Superior temporal gyrus (tissue), 1 donor: Measurements from ENCODE around the gene TNFRSF19.
A peak's percentile ranks its signal among the peaks of the same experiment; 100 is the strongest.

Source experiments
- DNase-seq: peaks from one replicate; pipeline ENCODE4 v3.0.0-alpha.2; 2016; ENCODE audit errors: extremely low spot score

TNFRSF19 gene

DNA sequence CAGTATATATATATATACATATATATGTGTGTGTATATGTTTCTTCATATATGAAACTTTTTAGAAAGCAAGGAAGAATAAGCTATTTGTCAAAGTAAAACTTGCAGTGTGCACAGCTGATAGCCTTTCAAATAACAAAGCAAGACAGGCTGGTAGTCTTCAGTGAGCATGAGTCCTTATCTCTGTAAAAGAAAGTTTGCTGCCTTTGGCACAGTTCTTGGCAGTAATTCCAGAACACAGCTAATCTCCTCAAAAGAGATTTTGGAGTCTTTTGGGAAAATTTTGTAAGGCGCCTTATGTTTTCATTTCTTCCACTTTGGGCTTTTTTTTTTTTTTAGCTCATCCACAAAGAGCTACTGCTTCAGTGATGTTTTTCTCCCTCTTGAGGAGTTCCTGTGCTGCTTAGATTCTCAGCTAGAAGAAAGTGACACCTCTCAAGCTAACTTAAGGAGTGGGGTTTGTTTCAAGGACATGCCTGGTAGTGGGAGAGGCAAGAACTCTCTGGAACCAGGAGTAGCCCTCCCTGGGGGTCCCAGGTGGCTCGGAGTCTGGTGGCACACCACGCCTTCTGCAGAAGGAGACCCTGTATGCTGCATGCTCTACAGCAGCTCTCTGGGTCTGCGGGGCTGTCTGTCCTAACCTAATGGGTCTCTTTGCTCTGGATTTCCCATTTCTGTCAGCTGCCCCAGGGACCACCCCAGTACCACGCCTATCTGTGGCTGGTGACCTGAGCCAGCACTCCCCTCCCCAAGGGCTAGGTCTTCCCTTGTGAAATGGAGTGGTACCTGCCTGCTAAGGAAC is 58.8 kb downstream of the TNFRSF19 start:
- DNase-seq, result peak; percentile 52

DNA sequence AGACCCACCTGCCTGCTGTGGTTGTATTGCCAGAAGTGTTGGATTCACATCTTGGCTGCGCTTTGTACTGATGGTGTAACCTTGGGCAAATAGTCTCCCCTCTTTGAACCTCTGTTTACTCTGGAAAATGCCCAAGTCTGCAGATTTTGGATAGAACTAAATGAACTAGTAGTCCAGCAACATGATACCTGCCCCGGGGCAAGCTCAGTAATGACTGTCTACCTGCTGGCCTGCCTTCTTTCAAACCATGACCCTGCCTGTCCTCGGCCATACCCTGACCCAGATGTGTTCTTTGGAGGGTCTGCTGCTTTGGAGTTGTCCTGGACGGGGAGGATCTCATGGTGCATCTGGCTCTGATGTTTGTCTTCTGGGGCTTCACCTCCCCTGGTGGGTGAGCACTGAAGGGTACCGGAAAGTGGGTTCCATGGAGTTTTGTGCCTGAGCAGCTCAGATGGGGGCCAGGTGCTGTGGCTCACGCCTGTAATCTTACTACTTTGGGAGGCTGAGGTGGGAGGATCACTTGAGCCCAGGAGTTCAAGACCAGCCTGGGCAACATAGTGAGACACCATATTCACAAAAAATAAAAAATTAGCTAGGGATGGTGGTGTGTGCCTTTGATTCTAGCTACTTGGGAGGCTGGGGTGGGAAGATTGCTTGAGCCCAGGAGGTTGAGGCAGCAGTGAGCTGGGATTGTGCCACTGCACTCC is 59.5 kb downstream of the TNFRSF19 start:
- DNase-seq, result no peak

DNA sequence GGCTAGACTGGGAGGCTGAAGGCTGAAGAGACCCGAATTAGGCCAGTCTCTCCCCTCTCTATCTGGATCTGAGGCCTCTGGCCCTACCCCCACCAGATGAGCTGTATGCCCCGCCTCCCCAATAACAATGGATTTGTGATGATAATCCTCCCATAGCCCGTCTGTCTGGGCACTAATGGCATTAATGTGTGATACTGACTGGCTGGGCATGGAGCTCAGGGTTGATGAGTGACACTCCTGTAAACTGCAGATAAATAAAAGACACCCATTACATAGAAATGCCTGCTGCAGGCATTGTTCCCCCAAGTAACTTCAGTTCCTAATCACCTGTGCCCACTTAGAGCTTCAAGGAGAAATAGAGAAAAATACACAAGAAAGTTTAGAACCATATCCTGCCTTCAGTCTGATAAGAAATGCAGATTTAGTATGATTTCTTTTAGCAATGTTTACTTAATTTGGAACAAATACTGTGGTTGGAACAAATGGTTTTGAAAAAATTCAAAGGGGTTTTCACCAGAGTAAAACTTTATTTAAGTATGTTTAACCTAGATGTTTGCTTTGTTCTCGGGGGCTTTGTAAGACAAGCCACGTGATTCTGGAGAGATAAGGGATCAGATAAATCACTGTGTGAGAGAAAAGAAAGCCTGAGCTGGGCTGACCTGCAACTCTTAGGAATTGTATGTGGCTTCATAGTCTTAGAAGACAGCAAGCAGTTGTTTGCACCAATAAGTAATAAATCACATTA is 60.3 kb downstream of the TNFRSF19 start:
- DNase-seq, result no peak

DNA sequence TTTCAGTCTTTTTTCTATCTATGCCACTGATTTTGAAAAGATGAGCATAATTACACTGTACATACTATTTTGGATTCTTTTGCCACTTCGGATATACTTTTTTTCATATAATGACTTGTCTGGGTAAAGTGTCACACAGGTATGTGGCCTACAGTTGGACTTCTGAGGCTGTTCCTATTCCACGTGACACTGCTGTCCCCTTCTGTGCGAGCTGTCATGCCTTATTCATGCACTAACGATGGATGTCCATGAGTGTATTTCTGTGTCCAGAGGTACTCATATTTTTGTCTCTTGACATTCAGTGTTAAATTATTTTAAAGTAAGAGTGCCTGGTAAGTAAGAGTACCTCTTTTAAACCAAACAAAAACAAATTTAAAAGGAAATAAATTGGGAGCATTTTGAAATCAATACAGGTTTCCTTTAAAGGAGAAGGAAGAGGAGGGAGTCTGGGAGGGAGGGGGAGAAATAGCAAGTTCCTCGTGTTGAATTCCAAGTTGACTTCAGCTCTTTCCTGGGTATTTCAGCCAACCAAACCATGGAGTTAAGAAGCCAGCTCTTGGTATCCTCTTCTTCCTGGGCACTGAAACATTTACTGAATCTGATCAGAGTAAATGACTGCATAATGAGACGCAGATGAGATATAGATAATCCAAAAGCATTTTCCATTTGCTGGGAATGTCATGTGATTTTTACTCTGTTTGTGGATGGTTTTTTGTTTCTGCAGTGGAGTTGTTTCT is 61.3 kb downstream of the TNFRSF19 start:
- no peak for DNase-seq

DNA sequence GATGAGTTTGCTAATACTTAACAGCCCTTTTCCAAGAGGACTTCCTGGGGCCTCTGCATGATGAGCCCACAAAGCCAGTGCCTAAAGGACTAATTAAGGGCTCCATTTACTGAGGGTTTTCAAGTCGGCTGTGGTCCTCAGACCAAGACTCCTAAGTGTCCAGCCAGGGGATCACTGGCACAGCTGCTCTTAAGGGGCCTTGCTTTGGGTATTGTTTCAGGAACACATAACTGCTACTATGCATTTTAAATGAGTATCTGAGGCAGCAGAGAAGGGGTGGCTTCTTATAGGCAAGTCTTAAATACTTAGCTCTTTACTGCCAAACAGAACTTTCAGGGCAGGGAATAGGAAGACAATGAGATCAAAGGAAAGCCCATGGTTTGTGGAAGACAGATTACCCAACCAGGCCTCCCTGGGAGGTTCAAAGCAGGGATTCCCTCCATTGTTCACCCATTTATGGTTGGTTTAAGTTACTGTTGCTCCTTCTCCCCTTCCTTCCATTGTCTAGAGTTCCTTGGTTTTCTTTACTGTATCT is 61.9 kb downstream of the TNFRSF19 start:
- DNase-seq, result no peak

DNA sequence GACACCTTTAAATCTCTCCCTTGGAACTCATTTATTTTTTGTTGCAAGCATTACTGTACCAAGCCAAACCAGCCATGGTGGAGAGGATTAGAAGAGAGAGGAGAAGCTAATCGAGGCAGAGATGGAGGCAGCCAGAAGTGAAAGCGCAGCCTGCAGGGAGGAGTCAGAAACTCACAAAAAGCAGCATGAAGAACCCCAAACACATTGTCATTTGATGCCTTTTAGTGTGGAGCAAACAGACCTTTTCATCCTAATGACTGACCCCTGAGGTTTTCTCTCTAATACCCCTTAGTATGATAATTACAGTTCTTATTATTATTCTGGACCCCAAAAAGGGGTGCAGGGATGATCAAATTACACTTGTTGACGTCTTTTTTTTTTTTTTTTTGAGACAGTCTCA is 62.5 kb downstream of the TNFRSF19 start:
- no peak for DNase-seq

DNA sequence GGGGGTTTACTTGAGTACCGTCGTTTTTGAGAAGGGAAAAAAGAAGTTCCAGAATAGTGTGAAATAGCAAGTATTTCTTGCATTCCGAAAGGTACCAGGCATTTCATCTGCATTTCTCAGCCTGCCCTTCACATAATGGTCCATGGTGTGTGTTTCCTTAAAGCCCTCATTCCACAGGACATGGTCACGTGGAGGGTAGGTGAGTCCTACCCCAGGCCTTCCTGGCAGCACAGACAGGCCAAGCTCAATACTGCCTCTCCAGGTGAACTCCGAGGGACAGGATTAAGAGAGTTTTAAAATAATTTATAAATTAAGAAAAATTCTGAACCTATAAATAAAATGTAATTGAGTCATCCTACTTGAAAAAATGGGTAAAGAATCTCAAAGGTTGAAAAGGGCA is 64.7 kb downstream of the TNFRSF19 start:
- DNase-seq, result no peak

DNA sequence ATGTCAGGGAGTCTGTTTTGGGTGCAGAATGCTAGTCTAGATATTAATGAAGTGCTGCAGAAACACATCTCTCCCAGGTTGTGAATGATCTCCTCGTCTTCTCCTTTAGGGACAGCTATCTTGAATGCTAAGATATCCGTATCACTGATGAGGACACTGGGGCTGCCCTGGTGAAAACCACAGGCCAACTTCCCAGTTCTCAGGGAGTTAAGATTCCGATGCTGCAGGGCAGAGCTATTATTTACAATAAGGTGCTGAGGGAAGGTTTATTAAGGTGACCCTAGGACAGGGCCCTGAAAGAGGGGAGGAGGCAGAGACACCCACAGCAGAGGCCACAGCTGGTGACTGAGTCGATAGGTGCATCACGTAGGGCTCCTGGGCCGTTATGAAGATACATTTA is 66.1 kb downstream of the TNFRSF19 start:
- no peak for DNase-seq

DNA sequence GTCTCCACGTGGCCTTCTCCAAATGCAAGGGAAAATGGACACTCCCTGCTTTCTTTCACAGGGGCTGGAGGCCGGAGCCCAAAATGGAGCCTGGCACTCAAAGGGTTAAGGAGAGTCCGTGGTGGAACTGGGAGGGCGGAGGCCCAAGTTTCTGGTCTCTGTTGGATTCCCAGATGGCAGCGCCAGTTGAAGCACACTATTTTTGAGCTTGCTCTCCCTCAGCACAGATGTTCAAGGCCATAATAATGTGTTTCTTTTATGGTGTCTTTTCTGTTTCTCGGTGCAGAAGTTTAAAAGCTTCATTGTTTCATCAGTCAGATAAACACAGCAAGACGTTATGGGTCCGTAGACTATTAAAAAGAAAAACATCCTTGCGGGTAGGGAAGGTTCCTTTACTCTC is 67.6 kb downstream of the TNFRSF19 start:
- peak; percentile 39 for DNase-seq

DNA sequence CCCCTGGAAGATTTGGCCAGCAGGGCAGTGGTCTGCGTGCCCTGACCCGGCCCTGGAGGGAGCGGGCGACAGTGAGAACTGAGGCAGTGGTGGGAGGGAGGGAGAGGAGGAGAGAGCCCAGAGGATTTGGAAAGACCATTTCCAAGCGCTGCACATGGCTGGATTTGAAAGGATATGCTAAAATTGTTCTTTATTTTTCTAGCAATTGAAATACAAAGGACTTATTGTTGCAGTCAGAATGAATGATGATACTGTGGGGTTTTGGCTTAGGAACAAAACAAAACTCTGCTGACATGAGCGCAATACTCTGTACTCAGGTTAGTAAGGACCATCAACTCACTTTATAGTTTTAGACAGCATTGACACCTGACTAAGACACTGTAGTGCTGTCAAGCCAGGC is 69.5 kb downstream of the TNFRSF19 start:
- DNase-seq, result peak; percentile 76

DNA sequence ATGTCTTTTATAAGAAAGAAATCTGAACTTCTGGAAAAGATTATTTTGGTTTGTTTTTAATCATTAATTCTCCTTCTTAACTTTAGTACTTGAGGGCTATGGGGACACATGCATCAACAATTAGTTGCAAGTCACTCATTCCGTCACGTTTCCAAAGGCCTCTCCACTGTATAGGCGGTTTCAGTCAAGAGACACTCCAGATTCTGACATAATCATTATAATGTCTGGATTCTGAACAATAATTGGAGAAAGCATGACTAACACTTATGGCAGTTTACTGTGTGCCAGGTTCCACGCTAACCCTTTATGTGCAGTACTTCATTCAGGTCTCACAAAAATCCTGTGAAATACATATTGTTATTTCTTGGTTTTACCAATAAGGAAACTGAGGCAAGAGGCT is 71.9 kb downstream of the TNFRSF19 start:
- no peak for DNase-seq

DNA sequence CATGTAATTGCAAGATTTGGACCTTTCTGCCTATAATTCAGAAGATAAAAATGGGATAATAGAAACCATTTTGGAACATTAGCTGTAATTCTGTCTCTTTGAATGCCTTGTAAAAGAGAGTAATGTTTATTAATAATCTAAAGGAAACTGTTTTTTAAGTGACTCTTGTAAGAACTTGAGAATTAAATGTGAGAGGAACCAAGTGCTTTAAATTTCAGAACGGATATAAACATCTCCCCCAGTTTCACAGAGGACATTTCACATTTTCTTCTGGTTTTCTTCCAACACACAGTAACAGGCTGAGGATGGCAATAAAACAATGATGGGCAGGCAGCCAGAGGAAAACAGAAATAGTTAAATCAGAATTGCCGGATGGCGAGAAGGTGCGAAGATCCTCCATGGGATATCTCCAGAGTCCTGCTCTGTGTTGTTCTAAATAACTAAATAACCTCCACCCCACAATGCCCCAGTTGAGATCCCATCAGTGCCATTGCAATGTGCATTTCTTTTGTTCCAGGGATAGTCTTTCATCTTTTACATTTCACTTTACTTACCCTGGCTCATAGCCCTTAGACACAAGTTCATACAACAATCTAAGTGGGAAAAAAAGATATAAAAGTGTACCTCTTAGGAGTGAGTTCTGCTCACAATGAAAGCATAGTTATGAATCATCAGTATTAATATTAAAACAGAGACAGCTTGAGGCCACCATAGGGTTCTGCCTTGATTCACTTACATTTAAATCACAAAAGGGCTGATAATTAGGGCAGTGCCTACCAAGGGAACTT is 73.3 kb downstream of the TNFRSF19 start:
- DNase-seq, result no peak

DNA sequence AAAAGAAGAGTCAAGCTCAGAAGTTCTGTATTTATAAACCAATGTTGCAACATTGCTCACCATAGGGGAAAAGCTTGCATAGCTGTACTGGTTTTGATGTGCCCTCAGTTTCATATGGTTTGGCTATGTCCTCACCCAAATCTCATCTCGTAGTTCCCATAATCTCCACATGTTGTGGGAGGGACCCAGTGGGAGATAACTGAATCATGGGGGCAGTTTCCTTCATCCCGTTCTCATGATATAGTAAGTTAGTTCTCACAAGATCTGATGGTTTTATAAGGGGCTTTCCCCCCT is 73.9 kb downstream of the TNFRSF19 start:
- no peak for DNase-seq

DNA sequence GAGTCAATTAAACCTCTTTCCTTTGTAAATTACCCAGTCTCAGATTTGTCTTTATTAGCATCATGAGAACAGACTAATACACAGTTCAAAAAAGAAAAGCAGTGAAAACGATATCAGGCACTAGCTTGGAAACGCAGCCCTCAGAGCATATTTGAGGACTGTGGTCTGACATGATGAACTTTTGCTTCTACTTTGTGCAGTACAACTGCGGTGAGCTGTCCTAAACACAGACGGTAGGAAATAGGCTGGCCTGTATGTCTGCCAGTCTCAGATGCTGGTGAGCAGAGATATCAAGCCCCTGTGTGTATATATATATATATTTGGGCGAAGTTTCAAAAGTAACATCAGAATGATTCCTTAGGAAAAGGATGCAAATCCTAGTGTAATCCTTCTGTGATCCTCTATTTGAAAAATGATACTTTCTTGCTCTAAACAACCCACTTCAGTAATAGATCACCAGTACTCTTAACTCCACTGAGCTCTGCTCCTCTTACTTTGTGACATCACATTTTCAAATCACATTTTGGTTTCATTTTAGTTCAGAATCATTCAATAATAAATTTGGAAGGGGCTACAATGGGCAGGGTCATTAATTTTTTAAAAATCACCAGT is 74.4 kb downstream of the TNFRSF19 start:
- DNase-seq, result no peak

DNA sequence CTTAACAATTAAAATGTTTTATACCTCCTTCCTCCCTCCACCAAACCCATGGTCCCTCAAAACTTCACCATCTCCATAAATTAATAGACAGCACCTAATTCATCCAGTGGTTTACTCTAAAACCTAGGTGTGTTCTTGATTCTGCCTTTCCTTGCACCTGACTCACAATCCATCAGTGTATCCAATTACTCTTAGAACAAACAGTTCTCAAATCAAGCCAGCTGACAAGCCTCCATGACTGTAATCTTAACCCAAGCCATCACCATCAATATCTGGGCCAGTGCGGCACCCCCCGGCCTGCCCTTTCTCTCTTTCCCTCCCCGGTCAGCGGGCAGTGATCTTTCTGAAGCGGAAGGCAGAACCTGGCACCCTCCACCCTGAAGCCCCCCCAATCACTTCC is 75.6 kb downstream of the TNFRSF19 start:
- no peak for DNase-seq

DNA sequence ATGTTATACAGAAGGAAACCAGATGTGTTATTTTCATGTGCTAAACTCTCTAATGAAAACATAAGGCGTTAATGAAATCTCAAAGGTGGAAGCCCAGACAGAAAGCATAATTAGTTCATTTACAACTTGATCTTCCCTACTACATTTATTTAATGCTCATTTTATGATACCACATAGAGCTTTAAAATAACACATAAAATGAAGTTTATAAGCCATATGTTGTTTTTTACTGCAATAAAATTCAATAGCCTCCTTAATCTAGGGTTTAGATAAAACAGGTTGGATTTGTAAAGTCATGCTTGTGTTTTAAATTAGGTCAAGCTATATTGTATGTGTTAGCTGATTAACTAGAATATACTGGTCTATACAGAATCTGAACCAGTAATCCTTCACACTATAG is 81.2 kb downstream of the TNFRSF19 start:
- no peak for DNase-seq

DNA sequence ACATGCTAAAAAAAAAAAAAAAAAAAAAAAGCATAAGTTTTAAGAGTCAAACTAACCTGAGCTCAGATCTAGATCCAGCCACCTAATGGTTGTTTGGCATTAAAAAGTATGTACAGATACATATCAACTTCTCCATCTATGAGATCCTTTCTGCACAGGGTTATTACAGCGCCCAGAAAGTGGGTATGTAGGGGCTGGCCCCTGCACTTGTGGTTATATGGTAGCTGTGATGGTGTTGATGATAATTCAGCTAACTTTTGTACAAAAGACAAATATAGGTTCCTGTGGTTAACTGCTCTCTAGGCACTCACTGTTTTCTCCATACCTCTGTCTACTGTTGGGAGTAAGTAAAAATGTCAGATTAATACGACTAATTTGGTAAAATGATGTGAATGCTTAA is 81.7 kb downstream of the TNFRSF19 start:
- no peak for DNase-seq

DNA sequence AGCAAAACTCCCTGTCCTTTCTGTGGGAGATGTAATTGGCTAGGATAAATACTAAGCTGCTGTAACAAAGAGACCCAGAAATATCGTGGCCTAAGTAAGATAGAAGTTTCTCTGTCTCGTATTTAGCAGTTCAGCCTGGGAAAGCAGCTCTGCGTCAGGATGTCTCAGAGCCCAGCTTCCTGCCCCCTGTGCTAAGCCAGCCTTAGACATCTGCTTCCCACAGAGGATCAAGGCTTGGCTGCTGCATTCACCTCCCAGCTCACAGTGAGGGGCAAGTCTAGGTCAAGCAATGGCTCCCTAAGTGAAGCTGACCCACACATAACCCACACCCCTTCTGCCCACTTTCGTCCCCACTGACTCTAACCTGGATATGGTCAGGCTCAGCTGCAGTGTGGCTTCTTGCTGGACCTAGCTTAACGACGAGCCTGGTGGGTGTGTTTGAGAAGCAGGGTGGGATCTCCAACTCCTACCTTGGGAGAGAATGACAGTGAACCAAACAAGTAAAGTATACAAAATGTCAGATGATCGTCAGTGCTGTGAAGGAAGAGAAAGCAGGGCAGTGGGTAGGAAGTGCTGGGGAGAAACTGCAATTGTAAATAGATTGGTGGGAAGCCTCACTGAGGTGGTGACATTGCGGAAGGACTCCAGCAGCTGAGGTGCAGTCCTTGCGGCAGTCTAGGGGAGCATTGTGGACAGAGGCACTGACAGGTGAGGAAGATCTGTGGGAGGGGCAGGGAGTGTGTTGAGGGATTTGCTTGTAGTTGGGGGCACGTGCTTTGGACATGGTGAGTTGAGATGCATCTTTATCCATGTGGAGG is 82.9 kb downstream of the TNFRSF19 start:
- no peak for DNase-seq
